ENCODE results near the gene CDKL1.

- TF ChIP-seq, protein P1, sequence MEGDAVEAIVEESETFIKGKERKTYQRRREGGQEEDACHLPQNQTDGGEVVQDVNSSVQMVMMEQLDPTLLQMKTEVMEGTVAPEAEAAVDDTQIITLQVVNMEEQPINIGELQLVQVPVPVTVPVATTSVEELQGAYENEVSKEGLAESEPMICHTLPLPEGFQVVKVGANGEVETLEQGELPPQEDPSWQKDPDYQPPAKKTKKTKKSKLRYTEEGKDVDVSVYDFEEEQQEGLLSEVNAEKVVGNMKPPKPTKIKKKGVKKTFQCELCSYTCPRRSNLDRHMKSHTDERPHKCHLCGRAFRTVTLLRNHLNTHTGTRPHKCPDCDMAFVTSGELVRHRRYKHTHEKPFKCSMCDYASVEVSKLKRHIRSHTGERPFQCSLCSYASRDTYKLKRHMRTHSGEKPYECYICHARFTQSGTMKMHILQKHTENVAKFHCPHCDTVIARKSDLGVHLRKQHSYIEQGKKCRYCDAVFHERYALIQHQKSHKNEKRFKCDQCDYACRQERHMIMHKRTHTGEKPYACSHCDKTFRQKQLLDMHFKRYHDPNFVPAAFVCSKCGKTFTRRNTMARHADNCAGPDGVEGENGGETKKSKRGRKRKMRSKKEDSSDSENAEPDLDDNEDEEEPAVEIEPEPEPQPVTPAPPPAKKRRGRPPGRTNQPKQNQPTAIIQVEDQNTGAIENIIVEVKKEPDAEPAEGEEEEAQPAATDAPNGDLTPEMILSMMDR (IDR thresholded peaks at IDR 0.05) = no peak
- TF ChIP-seq EP300 (IDR thresholded peaks at IDR 0.05) = no peak
Measured at GRCh38 chr14:50410921-50411320, 14.2 kb upstream of the CDKL1 start.
